SK-N-SH treated with all-trans-retinoic acid at 6 μM for 48 hours (cell line): ENCODE measurements around the gene NIPAL4.

Experiments
- ARNTL ChIP-seq: fragments of 450-650 bp; formaldehyde crosslinking; IDR thresholded peaks from 2 replicates; pipeline ENCODE4 v1.5.0; 2020; ENCODE audit warnings: low read depth, mild to moderate bottlenecking, moderate library complexity, borderline replicate concordance
- GLIS3 ChIP-seq: fragments of 250-450 bp; sonication (Bioruptor Pico); IDR thresholded peaks from 2 replicates; pipeline ENCODE4 v1.5.0; 2020; ENCODE audit warnings: mild to moderate bottlenecking, moderate library complexity
- OSR1 ChIP-seq: fragments of 250-450 bp; sonication (Bioruptor Pico); IDR thresholded peaks from 2 replicates; pipeline ENCODE4 v1.8.0; 2022; ENCODE audit warnings: moderate library complexity, mild to moderate bottlenecking, inconsistent platforms
- PPARA ChIP-seq: fragments of 250-450 bp; sonication (Bioruptor Pico); IDR thresholded peaks from 2 replicates; pipeline ENCODE4 v1.5.0; 2020; ENCODE audit warnings: mild to moderate bottlenecking, borderline replicate concordance
- RARB ChIP-seq: fragments of 250-450 bp; sonication (Bioruptor Pico); IDR thresholded peaks from 2 replicates; pipeline ENCODE4 v1.8.0; 2021; ENCODE audit warnings: mild to moderate bottlenecking, moderate library complexity
- ZC3H10 ChIP-seq: fragments of 250-450 bp; sonication (Bioruptor Pico); IDR thresholded peaks from 2 replicates; pipeline ENCODE4 v1.5.1; 2021; ENCODE audit warnings: mild to moderate bottlenecking, moderate library complexity
- ZFP3 ChIP-seq: fragments of 250-450 bp; sonication (Bioruptor Pico); IDR thresholded peaks from 2 replicates; pipeline ENCODE4 v1.5.0; 2020; ENCODE audit warnings: mild to moderate bottlenecking, moderate library complexity
- ZFP30 ChIP-seq: fragments of 450-650 bp; formaldehyde crosslinking; IDR thresholded peaks from 2 replicates; pipeline ENCODE4 v1.5.0; 2022; ENCODE audit warnings: mild to moderate bottlenecking, moderate library complexity
- ZNF565 ChIP-seq: fragments of 450-650 bp; formaldehyde crosslinking; conservative IDR thresholded peaks from 2 replicates; pipeline ENCODE4 v1.5.0; 2020; ENCODE audit warnings: low read depth, mild to moderate bottlenecking, moderate library complexity
- ZNF70 ChIP-seq: fragments of 450-650 bp; formaldehyde crosslinking; IDR thresholded peaks from 2 replicates; pipeline ENCODE4 v1.5.0; 2020; ENCODE audit warnings: mild to moderate bottlenecking, moderate library complexity
- TF ChIP-seq, protein P1 (sequence below): fragments of 250-450 bp; sonication (Bioruptor Pico); IDR thresholded peaks from 2 replicates; pipeline ENCODE4 v1.8.0; 2020; ENCODE audit warnings: mild to moderate bottlenecking, moderate library complexity, borderline replicate concordance
- TF ChIP-seq, protein P2 (sequence below): fragments of 250-450 bp; sonication (Bioruptor Pico); IDR thresholded peaks from 2 replicates; pipeline ENCODE4 v1.5.1; 2020; ENCODE audit warnings: low read depth, mild to moderate bottlenecking, moderate library complexity
- TF ChIP-seq, protein P3 (sequence below): fragments of 250-450 bp; sonication (Bioruptor Pico); IDR thresholded peaks from 2 replicates; pipeline ENCODE4 v1.5.0; 2020; ENCODE audit warnings: mild to moderate bottlenecking, moderate library complexity

DNA sequence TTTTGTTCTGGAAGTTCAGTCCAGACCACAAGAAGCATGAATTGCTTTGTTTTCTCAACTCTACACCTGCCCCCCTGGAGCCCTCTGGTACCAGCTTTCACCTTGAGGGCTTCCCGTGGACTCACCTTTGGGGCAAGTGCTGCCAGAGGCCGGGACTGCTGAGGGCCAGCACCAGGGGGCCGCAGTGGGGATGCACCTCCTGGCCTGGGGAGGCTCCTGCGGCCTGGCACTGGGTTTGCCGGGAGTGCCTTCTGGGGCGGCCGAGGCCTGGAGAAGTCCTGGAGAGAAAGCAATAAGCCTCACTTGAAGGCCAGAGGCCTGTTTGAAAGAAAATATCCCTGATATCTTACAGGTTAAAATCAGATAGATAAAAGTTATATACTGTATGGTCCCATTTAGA, 21.7 kb downstream of the NIPAL4 start:
- TF ChIP-seq ZFP3 (CRISPR knock-in tag) (no peak), RARB (CRISPR knock-in tag) (no peak), ZC3H10 (CRISPR knock-in tag) (no peak), ZFP30 (CRISPR knock-in tag) (no peak), ARNTL (CRISPR knock-in tag) (no peak), GLIS3 (no peak), PPARA (no peak), ZNF70 (no peak), ZNF565 (CRISPR knock-in tag) (no peak), OSR1 (CRISPR knock-in tag) (no peak)
- TF ChIP-seq, protein P1, sequence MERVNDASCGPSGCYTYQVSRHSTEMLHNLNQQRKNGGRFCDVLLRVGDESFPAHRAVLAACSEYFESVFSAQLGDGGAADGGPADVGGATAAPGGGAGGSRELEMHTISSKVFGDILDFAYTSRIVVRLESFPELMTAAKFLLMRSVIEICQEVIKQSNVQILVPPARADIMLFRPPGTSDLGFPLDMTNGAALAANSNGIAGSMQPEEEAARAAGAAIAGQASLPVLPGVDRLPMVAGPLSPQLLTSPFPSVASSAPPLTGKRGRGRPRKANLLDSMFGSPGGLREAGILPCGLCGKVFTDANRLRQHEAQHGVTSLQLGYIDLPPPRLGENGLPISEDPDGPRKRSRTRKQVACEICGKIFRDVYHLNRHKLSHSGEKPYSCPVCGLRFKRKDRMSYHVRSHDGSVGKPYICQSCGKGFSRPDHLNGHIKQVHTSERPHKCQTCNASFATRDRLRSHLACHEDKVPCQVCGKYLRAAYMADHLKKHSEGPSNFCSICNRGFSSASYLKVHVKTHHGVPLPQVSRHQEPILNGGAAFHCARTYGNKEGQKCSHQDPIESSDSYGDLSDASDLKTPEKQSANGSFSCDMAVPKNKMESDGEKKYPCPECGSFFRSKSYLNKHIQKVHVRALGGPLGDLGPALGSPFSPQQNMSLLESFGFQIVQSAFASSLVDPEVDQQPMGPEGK = no peak
- TF ChIP-seq, protein P2, sequence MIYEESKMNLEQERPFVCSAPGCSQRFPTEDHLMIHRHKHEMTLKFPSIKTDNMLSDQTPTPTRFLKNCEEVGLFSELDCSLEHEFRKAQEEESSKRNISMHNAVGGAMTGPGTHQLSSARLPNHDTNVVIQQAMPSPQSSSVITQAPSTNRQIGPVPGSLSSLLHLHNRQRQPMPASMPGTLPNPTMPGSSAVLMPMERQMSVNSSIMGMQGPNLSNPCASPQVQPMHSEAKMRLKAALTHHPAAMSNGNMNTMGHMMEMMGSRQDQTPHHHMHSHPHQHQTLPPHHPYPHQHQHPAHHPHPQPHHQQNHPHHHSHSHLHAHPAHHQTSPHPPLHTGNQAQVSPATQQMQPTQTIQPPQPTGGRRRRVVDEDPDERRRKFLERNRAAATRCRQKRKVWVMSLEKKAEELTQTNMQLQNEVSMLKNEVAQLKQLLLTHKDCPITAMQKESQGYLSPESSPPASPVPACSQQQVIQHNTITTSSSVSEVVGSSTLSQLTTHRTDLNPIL (CRISPR knock-in tag) = no peak
- TF ChIP-seq, protein P3, sequence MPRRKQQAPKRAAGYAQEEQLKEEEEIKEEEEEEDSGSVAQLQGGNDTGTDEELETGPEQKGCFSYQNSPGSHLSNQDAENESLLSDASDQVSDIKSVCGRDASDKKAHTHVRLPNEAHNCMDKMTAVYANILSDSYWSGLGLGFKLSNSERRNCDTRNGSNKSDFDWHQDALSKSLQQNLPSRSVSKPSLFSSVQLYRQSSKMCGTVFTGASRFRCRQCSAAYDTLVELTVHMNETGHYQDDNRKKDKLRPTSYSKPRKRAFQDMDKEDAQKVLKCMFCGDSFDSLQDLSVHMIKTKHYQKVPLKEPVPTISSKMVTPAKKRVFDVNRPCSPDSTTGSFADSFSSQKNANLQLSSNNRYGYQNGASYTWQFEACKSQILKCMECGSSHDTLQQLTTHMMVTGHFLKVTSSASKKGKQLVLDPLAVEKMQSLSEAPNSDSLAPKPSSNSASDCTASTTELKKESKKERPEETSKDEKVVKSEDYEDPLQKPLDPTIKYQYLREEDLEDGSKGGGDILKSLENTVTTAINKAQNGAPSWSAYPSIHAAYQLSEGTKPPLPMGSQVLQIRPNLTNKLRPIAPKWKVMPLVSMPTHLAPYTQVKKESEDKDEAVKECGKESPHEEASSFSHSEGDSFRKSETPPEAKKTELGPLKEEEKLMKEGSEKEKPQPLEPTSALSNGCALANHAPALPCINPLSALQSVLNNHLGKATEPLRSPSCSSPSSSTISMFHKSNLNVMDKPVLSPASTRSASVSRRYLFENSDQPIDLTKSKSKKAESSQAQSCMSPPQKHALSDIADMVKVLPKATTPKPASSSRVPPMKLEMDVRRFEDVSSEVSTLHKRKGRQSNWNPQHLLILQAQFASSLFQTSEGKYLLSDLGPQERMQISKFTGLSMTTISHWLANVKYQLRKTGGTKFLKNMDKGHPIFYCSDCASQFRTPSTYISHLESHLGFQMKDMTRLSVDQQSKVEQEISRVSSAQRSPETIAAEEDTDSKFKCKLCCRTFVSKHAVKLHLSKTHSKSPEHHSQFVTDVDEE (CRISPR knock-in tag) = no peak
